GM23338 (cell line): ENCODE data around the gene LDLR. TPM values are rescaled to one million over a fixed set of nuclear protein-coding genes. Genes with fewer than 3 reads are reported as not detected.

Source experiments
- ATAC-seq: fragments of 200-7000 bp; cut with Tn5 transposase; 3 replicates; pipeline ENCODE4 v1.9.1; 2020
- DNase-seq: peaks from one replicate; pipeline ENCODE4 v3.0.0-alpha.2; 2015; ENCODE audit warnings: low spot score
- H2AFZ ChIP-seq: fragments of 200-600 bp; sonication (generic); 2 replicates; pipeline ENCODE4 v1.8.0; 2016; ENCODE audit warnings: antibody characterized with exemption, mild to moderate bottlenecking, moderate library complexity
- H3F3A ChIP-seq: fragments of 200-600 bp; sonication (generic); replicated peaks from 2 replicates; pipeline ENCODE4 v1.8.0; 2017; ENCODE audit warnings: antibody characterized with exemption, mixed run types, low read depth
- H3K27ac ChIP-seq: fragments of 200-600 bp; sonication (generic); 2 replicates; pipeline ENCODE4 v1.6.1; 2016; ENCODE audit warnings: low read depth
- H3K27me3 ChIP-seq: fragments of 200-600 bp; sonication (generic); 2 replicates; pipeline ENCODE4 v1.8.0; 2016; ENCODE audit warnings: mild to moderate bottlenecking, mixed run types, moderate library complexity; ENCODE audit not compliant: insufficient read depth
- H3K36me3 ChIP-seq: fragments of 200-600 bp; sonication (generic); 2 replicates; pipeline ENCODE4 v1.8.0; 2016; ENCODE audit warnings: mild to moderate bottlenecking; ENCODE audit not compliant: insufficient read depth
- H3K4me1 ChIP-seq: fragments of 200-600 bp; sonication (generic); 2 replicates; pipeline ENCODE4 v1.8.0; 2016; ENCODE audit warnings: mild to moderate bottlenecking, moderate library complexity; ENCODE audit not compliant: insufficient read depth
- H3K4me2 ChIP-seq: fragments of 200-600 bp; sonication (generic); 2 replicates; pipeline ENCODE4 v1.7.1; 2017; ENCODE audit warnings: mixed run types
- H3K4me3 ChIP-seq: fragments of 200-600 bp; sonication (generic); 2 replicates; pipeline ENCODE4 v1.6.1; 2016; ENCODE audit warnings: mixed run types
- H3K79me2 ChIP-seq: fragments of 200-600 bp; sonication (generic); replicated peaks from 2 replicates; pipeline ENCODE4 v1.8.0; 2017; ENCODE audit warnings: mild to moderate bottlenecking; ENCODE audit not compliant: insufficient read depth
- H3K9me2 ChIP-seq: fragments of 200-600 bp; sonication (generic); 2 replicates; pipeline ENCODE4 v1.8.0; 2017; ENCODE audit not compliant: insufficient read depth
- H4K20me1 ChIP-seq: fragments of 200-600 bp; sonication (generic); replicated peaks from 2 replicates; pipeline ENCODE4 v1.8.0; 2017; ENCODE audit warnings: mild to moderate bottlenecking; ENCODE audit not compliant: insufficient read depth
- H3K27ac Mint-ChIP-seq: 2 replicates; pipeline ENCODE4 v1.8.0; 2020; ENCODE audit warnings: inconsistent platforms, mild to moderate bottlenecking, moderate library complexity, mixed read lengths
- H3K27me3 Mint-ChIP-seq: 3 replicates; pipeline ENCODE4 v1.8.0; 2022; ENCODE audit warnings: low read depth, mild to moderate bottlenecking, moderate library complexity, mixed read lengths, inconsistent platforms; ENCODE audit not compliant: insufficient read depth, poor library complexity
- H3K36me3 Mint-ChIP-seq: 3 replicates; pipeline ENCODE4 v1.8.0; 2021; ENCODE audit warnings: low read depth, mild to moderate bottlenecking, inconsistent platforms, moderate library complexity, mixed read lengths
- H3K4me1 Mint-ChIP-seq: 3 replicates; pipeline ENCODE4 v1.8.0; 2020; ENCODE audit warnings: mild to moderate bottlenecking, inconsistent platforms, mixed read lengths
- H3K4me3 Mint-ChIP-seq: 3 replicates; pipeline ENCODE4 v1.8.0; 2021; ENCODE audit warnings: moderate library complexity, mild to moderate bottlenecking, inconsistent platforms, mixed read lengths
- H3K9me3 Mint-ChIP-seq: 3 replicates; pipeline ENCODE4 v1.8.0; 2020; ENCODE audit warnings: moderate library complexity, mild to moderate bottlenecking, inconsistent platforms, mixed read lengths
- JUNB ChIP-seq: IDR thresholded peaks from one replicate; pipeline ENCODE4 v1.6.1; 2016; ENCODE audit warnings: antibody characterized with exemption; ENCODE audit not compliant: unreplicated experiment
- POLR2AphosphoS5 ChIP-seq: IDR thresholded peaks from 2 replicates; pipeline ENCODE4 v1.6.1; 2016; ENCODE audit warnings: antibody characterized with exemption, low read depth
- STAT1 ChIP-seq: IDR thresholded peaks from one replicate; pipeline ENCODE4 v1.6.1; 2016; ENCODE audit warnings: antibody characterized with exemption; ENCODE audit not compliant: unreplicated experiment
- polyA plus RNA-seq: library from polyadenylated mRNA; unstranded; fragments of >200 nt; fragmentation: Nextera tagmentation; extraction: Ambion mirVana; gene quantifications from 2 replicates; pipeline ENCODE4 v1.2.1, GENCODE V29; 2016
- total RNA-seq: library from RNA; depleted of rRNA; stranded (reverse); fragments of >200 nt; shearing (Covaris generic); gene quantifications from 2 replicates; pipeline ENCODE4 v1.2.3, GENCODE V29; 2014
- TF ChIP-seq, protein P1 (sequence below), 2 experiments: fragments of 200-600 bp in 1 of 2; sonication (generic) in 1 of 2; conservative IDR thresholded peaks; 2 replicates each; pipeline versions ENCODE4 v1.5.1 to v1.6.1; 2016 to 2017; ENCODE audit warnings: antibody characterized with exemption in 2 of 2, low read depth in 2 of 2, mild to moderate bottlenecking in 2 of 2, moderate library complexity in 1 of 2
- TF ChIP-seq, protein P2 (sequence below): IDR thresholded peaks from 2 replicates; pipeline ENCODE4 v1.6.1; 2016; ENCODE audit warnings: antibody characterized with exemption
- TF ChIP-seq, protein P3 (sequence below): fragments of 250-450 bp; sonication (Bioruptor Pico); IDR thresholded peaks from 2 replicates; pipeline ENCODE4 v1.5.0; 2020; ENCODE audit warnings: mild to moderate bottlenecking, moderate library complexity

LDLR gene
- total and polyA plus RNA-seq, 2 experiments from 2014 or later: 57.6 to 180 TPM

DNA sequence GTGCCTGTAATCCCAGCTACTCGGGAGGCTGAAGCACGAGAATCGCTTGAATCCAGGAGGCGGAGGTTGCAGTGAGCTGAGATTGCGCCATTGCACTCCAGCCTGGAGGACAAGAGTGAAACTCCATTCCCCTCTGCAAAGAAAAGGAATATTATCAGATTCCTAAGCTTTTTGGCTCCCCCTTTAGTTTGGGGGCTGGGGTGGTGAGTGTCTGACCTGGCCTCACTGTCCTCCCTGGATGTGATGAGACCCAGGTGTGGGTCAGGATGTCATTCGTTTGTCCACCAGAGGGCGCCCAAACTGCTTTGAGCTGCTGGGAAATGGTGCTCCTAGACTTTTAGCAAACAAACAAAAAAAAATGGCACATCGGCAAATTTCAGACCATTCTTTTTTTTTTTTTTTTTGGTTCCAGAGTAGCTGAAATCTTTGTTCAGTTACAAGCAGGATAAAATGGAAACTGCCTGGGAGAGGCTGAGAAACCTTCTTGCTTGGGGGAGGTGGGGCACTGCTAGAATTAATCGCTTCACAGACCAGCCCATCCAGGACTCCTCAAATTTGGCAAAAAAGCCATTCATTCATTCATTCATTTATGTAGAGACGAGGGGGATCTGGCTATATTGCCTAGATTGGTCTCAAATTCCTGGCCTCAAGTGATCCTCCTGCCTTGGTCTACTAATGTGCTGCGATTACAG lies 36.9 kb downstream of the LDLR start:
- peak; percentile 92 for DNase-seq
- ATAC-seq: peak; percentile 85
- H3K36me3 Mint-ChIP-seq: peaks cover 96% of the 10 kb centered on the region
- no peak overlapping the region for H3K4me3 Mint-ChIP-seq
- H3K4me1 Mint-ChIP-seq: no peaks in the 10 kb centered on the region; the same call in 2 of the 3 replicates
- Histone ChIP-seq H3F3A (peaks cover 79% of the 10 kb centered on the region), H3K36me3 (peaks cover 94% of the 10 kb centered on the region), H3K9me2 (no peaks in the 10 kb centered on the region), H3K4me1 (no peaks in the 10 kb centered on the region), H3K27me3 (no peaks in the 10 kb centered on the region), H3K79me2 (peaks cover 11% of the 10 kb centered on the region; the same call in 1 of the 2 replicates), H3K4me3 (no peak overlapping the region), H3K4me2 (no peak overlapping the region), H2AFZ (no peak overlapping the region), H3K27ac (peak overlapping the region; percentile 89), H4K20me1 (peaks cover 53% of the 10 kb centered on the region)
- no peaks in the 10 kb centered on the region; the same call in 2 of the 3 replicates for H3K9me3 Mint-ChIP-seq
- H3K27ac Mint-ChIP-seq: peak overlapping the region; percentile 47; the same call in 1 of the 2 replicates
- TF ChIP-seq JUNB: no peak
- TF ChIP-seq, protein P1, sequence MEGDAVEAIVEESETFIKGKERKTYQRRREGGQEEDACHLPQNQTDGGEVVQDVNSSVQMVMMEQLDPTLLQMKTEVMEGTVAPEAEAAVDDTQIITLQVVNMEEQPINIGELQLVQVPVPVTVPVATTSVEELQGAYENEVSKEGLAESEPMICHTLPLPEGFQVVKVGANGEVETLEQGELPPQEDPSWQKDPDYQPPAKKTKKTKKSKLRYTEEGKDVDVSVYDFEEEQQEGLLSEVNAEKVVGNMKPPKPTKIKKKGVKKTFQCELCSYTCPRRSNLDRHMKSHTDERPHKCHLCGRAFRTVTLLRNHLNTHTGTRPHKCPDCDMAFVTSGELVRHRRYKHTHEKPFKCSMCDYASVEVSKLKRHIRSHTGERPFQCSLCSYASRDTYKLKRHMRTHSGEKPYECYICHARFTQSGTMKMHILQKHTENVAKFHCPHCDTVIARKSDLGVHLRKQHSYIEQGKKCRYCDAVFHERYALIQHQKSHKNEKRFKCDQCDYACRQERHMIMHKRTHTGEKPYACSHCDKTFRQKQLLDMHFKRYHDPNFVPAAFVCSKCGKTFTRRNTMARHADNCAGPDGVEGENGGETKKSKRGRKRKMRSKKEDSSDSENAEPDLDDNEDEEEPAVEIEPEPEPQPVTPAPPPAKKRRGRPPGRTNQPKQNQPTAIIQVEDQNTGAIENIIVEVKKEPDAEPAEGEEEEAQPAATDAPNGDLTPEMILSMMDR (conservative IDR thresholded peaks at IDR 0.05; ENCODE audit: low read depth in 2 of 2): peak; percentile 81 to 94
- TF ChIP-seq, protein P2, sequence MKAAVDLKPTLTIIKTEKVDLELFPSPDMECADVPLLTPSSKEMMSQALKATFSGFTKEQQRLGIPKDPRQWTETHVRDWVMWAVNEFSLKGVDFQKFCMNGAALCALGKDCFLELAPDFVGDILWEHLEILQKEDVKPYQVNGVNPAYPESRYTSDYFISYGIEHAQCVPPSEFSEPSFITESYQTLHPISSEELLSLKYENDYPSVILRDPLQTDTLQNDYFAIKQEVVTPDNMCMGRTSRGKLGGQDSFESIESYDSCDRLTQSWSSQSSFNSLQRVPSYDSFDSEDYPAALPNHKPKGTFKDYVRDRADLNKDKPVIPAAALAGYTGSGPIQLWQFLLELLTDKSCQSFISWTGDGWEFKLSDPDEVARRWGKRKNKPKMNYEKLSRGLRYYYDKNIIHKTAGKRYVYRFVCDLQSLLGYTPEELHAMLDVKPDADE: no peak
- peaks cover 8% of the 10 kb centered on the region for H3K27me3 Mint-ChIP-seq

DNA sequence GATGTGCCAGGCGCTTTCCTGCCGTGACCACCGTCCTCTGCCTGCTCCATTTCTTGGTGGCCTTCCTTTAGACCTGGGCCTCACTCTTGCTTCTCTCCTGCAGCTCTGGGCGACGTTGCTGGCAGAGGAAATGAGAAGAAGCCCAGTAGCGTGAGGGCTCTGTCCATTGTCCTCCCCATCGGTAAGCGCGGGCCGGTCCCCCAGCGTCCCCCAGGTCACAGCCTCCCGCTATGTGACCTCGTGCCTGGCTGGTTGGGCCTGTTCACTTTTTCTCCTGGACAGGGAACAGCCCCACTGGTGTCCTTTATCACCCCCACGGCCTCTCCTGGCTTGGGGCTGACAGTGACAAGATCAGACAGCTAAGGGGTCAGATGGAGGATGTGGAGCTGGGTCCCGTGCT lies 38.6 kb downstream of the LDLR start:
- Histone ChIP-seq H3K27ac (peak overlapping the region; percentile 55; the same call in 1 of the 2 replicates), H4K20me1 (peaks cover 62% of the 10 kb centered on the region), H3K4me3 (no peak overlapping the region), H3K9me2 (no peaks in the 10 kb centered on the region), H3K4me2 (no peak overlapping the region), H2AFZ (no peak overlapping the region), H3K79me2 (peaks cover 11% of the 10 kb centered on the region; the same call in 1 of the 2 replicates), H3F3A (peaks cover 87% of the 10 kb centered on the region), H3K36me3 (peaks cover 97% of the 10 kb centered on the region), H3K27me3 (no peaks in the 10 kb centered on the region), H3K4me1 (no peaks in the 10 kb centered on the region)
- Mint-ChIP-seq H3K27me3 (peaks cover 16% of the 10 kb centered on the region), H3K9me3 (no peaks in the 10 kb centered on the region; the same call in 2 of the 3 replicates), H3K4me1 (no peaks in the 10 kb centered on the region; the same call in 2 of the 3 replicates), H3K27ac (no peak overlapping the region), H3K4me3 (no peak overlapping the region), H3K36me3 (peaks cover 97% of the 10 kb centered on the region)
- ATAC-seq (no peak), DNase-seq (no peak)
- TF ChIP-seq JUNB (no peak), POLR2AphosphoS5 (no peak), STAT1 (no peak)
- TF ChIP-seq, protein P3, sequence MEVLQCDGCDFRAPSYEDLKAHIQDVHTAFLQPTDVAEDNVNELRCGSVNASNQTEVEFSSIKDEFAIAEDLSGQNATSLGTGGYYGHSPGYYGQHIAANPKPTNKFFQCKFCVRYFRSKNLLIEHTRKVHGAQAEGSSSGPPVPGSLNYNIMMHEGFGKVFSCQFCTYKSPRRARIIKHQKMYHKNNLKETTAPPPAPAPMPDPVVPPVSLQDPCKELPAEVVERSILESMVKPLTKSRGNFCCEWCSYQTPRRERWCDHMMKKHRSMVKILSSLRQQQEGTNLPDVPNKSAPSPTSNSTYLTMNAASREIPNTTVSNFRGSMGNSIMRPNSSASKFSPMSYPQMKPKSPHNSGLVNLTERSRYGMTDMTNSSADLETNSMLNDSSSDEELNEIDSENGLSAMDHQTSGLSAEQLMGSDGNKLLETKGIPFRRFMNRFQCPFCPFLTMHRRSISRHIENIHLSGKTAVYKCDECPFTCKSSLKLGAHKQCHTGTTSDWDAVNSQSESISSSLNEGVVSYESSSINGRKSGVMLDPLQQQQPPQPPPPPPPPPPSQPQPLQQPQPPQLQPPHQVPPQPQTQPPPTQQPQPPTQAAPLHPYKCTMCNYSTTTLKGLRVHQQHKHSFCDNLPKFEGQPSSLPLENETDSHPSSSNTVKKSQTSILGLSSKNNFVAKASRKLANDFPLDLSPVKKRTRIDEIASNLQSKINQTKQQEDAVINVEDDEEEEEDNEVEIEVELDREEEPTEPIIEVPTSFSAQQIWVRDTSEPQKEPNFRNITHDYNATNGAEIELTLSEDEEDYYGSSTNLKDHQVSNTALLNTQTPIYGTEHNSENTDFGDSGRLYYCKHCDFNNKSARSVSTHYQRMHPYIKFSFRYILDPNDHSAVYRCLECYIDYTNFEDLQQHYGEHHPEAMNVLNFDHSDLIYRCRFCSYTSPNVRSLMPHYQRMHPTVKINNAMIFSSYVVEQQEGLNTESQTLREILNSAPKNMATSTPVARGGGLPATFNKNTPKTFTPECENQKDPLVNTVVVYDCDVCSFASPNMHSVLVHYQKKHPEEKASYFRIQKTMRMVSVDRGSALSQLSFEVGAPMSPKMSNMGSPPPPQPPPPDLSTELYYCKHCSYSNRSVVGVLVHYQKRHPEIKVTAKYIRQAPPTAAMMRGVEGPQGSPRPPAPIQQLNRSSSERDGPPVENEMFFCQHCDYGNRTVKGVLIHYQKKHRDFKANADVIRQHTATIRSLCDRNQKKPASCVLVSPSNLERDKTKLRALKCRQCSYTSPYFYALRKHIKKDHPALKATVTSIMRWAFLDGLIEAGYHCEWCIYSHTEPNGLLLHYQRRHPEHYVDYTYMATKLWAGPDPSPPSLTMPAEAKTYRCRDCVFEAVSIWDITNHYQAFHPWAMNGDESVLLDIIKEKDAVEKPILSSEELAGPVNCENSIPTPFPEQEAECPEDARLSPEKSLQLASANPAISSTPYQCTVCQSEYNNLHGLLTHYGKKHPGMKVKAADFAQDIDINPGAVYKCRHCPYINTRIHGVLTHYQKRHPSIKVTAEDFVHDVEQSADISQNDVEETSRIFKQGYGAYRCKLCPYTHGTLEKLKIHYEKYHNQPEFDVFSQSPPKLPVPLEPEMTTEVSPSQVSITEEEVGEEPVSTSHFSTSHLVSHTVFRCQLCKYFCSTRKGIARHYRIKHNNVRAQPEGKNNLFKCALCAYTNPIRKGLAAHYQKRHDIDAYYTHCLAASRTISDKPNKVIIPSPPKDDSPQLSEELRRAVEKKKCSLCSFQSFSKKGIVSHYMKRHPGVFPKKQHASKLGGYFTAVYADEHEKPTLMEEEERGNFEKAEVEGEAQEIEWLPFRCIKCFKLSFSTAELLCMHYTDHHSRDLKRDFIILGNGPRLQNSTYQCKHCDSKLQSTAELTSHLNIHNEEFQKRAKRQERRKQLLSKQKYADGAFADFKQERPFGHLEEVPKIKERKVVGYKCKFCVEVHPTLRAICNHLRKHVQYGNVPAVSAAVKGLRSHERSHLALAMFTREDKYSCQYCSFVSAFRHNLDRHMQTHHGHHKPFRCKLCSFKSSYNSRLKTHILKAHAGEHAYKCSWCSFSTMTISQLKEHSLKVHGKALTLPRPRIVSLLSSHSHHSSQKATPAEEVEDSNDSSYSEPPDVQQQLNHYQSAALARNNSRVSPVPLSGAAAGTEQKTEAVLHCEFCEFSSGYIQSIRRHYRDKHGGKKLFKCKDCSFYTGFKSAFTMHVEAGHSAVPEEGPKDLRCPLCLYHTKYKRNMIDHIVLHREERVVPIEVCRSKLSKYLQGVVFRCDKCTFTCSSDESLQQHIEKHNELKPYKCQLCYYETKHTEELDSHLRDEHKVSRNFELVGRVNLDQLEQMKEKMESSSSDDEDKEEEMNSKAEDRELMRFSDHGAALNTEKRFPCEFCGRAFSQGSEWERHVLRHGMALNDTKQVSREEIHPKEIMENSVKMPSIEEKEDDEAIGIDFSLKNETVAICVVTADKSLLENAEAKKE: no peak
